Sigmoid colon (tissue), 7 donors: Measurements from ENCODE around the gene KRTAP5-10. TPM values are rescaled to one million over a fixed set of nuclear protein-coding genes. Genes with fewer than 3 reads are reported as not detected.

Source experiments
- DNase-seq: peaks from one replicate; pipeline ENCODE4 v3.0.0-alpha.2; 2019
- H3K27ac ChIP-seq, 4 donors: fragments of 200-600 bp; sonication (generic); one replicate each; pipeline ENCODE4 v1.5.1; 2016 to 2019; ENCODE audit warnings: mild to moderate bottlenecking in 1 of 4
- H3K27me3 ChIP-seq, 3 donors: fragments of 200-600 bp; sonication (generic); one replicate each; pipeline ENCODE4 v1.5.1; 2019; ENCODE audit warnings: mild to moderate bottlenecking in 1 of 3
- H3K36me3 ChIP-seq, 4 donors: fragments of 200-600 bp; sonication (generic); one replicate each; pipeline ENCODE4 v1.5.1; 2016 to 2019
- H3K4me1 ChIP-seq, 4 donors: fragments of 200-600 bp; sonication (generic); one replicate each; pipeline ENCODE4 v1.5.1; 2017 to 2019
- H3K4me3 ChIP-seq, 4 donors: fragments of 200-600 bp; sonication (generic); one replicate each; pipeline ENCODE4 v1.5.1; 2017 to 2019; ENCODE audit warnings: mild to moderate bottlenecking in 2 of 4, moderate library complexity in 1 of 4
- H3K9me3 ChIP-seq, 4 donors: fragments of 200-600 bp in 3 of 4; sonication (generic) in 3 of 4; one replicate each; pipeline versions ENCODE4 v1.5.1 to v1.6.1; 2013 to 2019
- EP300 ChIP-seq, 4 donors: sonication (generic); formaldehyde crosslinking; IDR thresholded peaks; one replicate each; pipeline ENCODE4 v1.6.1; 2017; ENCODE audit warnings: antibody characterized with exemption in 4 of 4
- POLR2A ChIP-seq, 2 donors: fragments of 450-650 bp; IDR thresholded peaks; one replicate each; pipeline ENCODE4 v1.6.1; 2016; ENCODE audit warnings: antibody characterized with exemption in 2 of 2, mild to moderate bottlenecking in 2 of 2, moderate library complexity in 2 of 2
- POLR2AphosphoS5 ChIP-seq, 4 donors: sonication (generic); formaldehyde crosslinking; IDR thresholded peaks; one replicate each; pipeline ENCODE4 v1.6.1; 2017; ENCODE audit warnings: antibody characterized with exemption in 4 of 4
- WGBS, 2 donors: extraction: QIAGEN DNeasy Blood & Tissue Kit; methylation state at CpG; one replicate each; pipeline ENCODE4 v1.1.7; 2013; 5-methylcytosine and 5-hydroxymethylcytosine counted together
- intact Hi-C: fragments of 100-400 bp; cut with DNase I; formaldehyde crosslinking; loops from one replicate; pipeline ENCODE4 v1.15.1; 2023
- polyA plus RNA-seq, 3 donors: library from polyadenylated mRNA; stranded (reverse); fragments of 200-250 nt; gene quantifications; one replicate each; pipeline ENCODE4 v1.2.3, GENCODE V29; 2013
- total RNA-seq, 4 donors: library from RNA; depleted of rRNA; stranded (reverse); fragments of >200 nt; gene quantifications; one replicate each; pipeline ENCODE4 v1.1.0, GENCODE V29; 2016
- TF ChIP-seq, protein P1 (sequence below), 4 experiments: fragments of 450-650 bp in 3 of 4; fragments of 200-600 bp in 1 of 4; IDR thresholded peaks; one replicate each; pipeline ENCODE4 v1.5.1; 2016 to 2019; ENCODE audit warnings: antibody characterized with exemption in 4 of 4, mild to moderate bottlenecking in 3 of 4, moderate library complexity in 2 of 4
- donor health status: healthy with polysubstance abuse.
- donor health status: Bipolar disorder and iron deficiency.
- donor health status: healthy.

The KRTAP5-10 gene
- total and polyA plus RNA-seq, 7 donors: 0.17 TPM; not detected in 6

DNA sequence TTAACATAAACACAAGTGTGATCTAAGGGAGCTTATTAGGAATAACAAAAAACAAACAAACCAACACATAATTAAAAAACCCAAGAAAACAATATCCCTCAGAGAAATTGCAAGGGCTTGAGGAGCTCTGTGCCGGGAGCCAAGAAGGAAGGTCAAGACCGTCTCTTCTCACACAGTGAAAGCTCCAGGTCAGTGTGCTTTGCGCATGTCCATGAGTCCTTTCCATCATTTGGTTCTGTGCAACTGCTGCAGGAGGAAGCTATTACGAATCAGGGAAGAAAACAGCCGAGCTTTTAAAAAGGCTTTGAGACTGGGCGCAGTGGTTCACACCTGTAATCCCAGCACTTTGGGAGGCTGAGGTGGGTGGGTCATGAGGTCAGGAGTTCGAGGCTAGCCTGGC, 23.0 kb upstream of the KRTAP5-10 start:
- Histone ChIP-seq H3K27ac (no peak overlapping the region), H3K4me1 (no peaks in the 10 kb centered on the region), H3K4me3 (no peak overlapping the region), H3K36me3 (no peaks in the 10 kb centered on the region), H3K9me3 (no peaks in the 10 kb centered on the region), H3K27me3 (peaks cover 0 to 10% (median 0%) of the 10 kb centered on the region in 3 donors)
- 89 to 92% methylated on average over 7 of the region's 7 CpGs for WGBS, 2 donors
- DNase-seq: no peak
- intact Hi-C loops: no loop called here
- TF ChIP-seq EP300 (IDR thresholded peaks at IDR 0.05): no peak
- TF ChIP-seq POLR2A (IDR thresholded peaks at IDR 0.05): no peak
- TF ChIP-seq, protein P1, sequence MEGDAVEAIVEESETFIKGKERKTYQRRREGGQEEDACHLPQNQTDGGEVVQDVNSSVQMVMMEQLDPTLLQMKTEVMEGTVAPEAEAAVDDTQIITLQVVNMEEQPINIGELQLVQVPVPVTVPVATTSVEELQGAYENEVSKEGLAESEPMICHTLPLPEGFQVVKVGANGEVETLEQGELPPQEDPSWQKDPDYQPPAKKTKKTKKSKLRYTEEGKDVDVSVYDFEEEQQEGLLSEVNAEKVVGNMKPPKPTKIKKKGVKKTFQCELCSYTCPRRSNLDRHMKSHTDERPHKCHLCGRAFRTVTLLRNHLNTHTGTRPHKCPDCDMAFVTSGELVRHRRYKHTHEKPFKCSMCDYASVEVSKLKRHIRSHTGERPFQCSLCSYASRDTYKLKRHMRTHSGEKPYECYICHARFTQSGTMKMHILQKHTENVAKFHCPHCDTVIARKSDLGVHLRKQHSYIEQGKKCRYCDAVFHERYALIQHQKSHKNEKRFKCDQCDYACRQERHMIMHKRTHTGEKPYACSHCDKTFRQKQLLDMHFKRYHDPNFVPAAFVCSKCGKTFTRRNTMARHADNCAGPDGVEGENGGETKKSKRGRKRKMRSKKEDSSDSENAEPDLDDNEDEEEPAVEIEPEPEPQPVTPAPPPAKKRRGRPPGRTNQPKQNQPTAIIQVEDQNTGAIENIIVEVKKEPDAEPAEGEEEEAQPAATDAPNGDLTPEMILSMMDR (IDR thresholded peaks at IDR 0.05): no peak
- TF ChIP-seq POLR2AphosphoS5 (IDR thresholded peaks at IDR 0.05): no peak

DNA sequence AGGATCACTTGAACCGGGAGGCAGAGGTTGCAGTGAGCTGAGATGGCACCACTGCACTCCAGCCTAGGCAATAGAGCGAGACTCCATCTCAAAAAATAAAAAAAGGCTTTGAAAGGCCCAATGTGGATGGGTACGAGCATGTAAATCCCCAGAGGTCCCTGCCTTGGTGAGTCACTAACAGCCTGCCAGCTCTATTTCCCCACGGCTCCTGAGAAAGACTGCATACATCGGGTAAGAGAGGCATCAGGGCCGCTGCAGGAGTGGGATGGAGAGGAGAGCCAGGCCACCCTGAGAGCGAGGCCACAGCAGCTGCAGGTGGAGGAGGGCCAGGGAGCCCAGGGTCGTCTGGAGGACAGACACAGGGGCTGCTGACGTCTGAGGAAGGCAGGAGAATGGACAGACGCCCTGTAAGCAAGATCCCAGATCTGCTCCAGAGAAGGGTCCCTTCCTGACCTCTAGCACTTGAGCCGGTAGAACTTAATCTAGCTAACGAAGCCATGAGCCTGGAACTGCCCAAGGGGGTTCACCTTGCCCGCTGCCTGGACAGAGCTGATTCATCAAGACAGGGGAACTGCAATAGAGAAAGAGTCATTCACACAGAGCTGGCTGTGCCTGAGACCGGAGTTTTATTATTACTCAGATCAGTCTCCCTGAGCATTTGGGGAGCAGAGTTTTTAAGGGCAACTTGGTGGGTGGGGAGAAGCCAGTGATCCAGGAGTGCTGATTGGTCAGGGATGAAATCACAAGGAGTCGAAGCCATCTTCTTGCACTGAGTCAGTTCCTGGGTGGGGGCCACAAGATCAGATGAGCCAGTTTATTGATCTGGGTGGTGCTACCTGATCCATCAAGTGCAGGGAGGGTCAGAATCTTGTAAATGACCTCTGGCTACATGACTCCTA, 22.2 kb upstream of the KRTAP5-10 start:
- WGBS, 2 donors: 75 to 85% methylated on average over 15 of the region's 15 CpGs
- H3K27ac ChIP-seq: no peak overlapping the region
- no peaks in the 10 kb centered on the region for H3K36me3 ChIP-seq
- no peaks in the 10 kb centered on the region for H3K4me1 ChIP-seq
- intact Hi-C loops: no loop called here
- TF ChIP-seq EP300 (IDR thresholded peaks at IDR 0.05): no peak
- no peak for TF ChIP-seq POLR2A (IDR thresholded peaks at IDR 0.05)
- TF ChIP-seq, protein P1 (IDR thresholded peaks at IDR 0.05): no peak
- no peak for TF ChIP-seq POLR2AphosphoS5 (IDR thresholded peaks at IDR 0.05)
- H3K27me3 ChIP-seq: peaks cover 0 to 10% (median 0%) of the 10 kb centered on the region in 3 donors
- H3K4me3 ChIP-seq: no peak overlapping the region
- no peak for DNase-seq
- no peaks in the 10 kb centered on the region for H3K9me3 ChIP-seq

DNA sequence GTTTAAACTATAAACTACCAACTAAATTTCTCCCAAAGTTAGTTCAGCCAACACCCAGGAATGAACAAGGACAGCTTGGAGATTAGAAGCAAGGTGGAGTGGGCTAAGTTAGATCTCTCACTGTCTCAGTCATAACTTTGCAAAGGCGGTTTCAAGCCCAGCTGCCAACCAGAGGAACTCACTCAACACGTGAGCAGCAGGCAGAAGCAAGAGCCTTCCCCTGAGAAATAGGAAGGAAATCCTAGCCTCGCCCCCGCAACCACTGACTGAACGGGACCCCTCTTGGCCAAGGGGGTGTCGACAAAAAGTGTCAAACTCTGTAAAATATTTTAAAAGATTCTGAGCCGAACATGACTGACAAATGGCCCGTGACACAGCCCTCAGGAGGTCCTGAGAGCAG, 21.5 kb upstream of the KRTAP5-10 start:
- Histone ChIP-seq H3K4me3 (no peak overlapping the region), H3K36me3 (no peaks in the 10 kb centered on the region), H3K9me3 (no peaks in the 10 kb centered on the region), H3K4me1 (no peaks in the 10 kb centered on the region), H3K27me3 (peaks cover 0 to 10% (median 6%) of the 10 kb centered on the region in 3 donors), H3K27ac (no peak overlapping the region)
- TF ChIP-seq POLR2A (IDR thresholded peaks at IDR 0.05) (no peak), EP300 (IDR thresholded peaks at IDR 0.05) (no peak), POLR2AphosphoS5 (IDR thresholded peaks at IDR 0.05) (no peak)
- TF ChIP-seq, protein P1 (IDR thresholded peaks at IDR 0.05): no peak
- DNase-seq: no peak
- intact Hi-C loops: no loop called here
- WGBS, 2 donors: 51 to 84% methylated on average over 8 of the region's 8 CpGs

DNA sequence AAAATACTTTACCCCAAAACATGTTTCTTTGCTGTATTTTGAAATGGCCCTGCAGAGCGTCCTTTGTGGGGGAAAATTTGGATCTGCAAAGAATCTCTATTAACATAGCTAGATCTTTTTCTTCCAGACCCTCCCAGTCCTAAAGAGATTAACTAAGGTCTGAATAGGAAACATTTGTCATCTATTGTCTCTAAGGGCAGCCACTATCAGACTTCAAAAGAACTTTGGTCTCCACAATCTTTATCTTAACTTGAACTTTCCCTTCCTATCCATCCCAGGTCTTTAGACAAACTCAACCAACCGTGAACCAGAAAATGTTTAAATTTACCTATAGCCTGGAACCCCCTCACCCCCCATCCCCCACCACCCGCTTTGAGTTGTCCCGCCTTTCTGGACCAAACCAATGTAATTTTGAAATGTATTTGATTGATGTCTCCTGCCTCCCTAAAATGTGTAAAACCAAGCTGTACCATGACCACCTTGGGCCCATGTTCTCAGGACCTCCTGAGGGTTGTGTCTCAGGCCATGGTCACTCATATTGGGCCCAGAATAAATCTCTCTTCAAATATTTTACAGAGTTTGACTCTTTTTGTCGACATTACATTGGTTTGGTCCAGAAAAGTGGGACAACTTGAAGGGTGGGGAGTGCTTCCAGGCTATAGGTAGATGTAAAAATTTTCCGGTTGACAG, 20.7 kb upstream of the KRTAP5-10 start:
- peaks cover 0 to 10% (median 6%) of the 10 kb centered on the region in 3 donors for H3K27me3 ChIP-seq
- no peak overlapping the region for H3K4me3 ChIP-seq
- DNase-seq: no peak
- no peaks in the 10 kb centered on the region for H3K9me3 ChIP-seq
- no peak overlapping the region for H3K27ac ChIP-seq
- intact Hi-C loops: no loop called here
- 84 to 87% methylated on average over 6 of the region's 6 CpGs for WGBS, 2 donors
- H3K36me3 ChIP-seq: no peaks in the 10 kb centered on the region
- no peaks in the 10 kb centered on the region for H3K4me1 ChIP-seq
- TF ChIP-seq POLR2A (IDR thresholded peaks at IDR 0.05) (no peak), EP300 (IDR thresholded peaks at IDR 0.05) (no peak), POLR2AphosphoS5 (IDR thresholded peaks at IDR 0.05) (no peak)
- TF ChIP-seq, protein P1 (IDR thresholded peaks at IDR 0.05): no peak
